Thyroid gland (tissue), 4 donors: Measurements from ENCODE around the gene PRKCI. TPM values are rescaled to one million over a fixed set of nuclear protein-coding genes. Genes with fewer than 3 reads are reported as not detected.
"Not testable (repeated sequence)": the region's sequence is repeated elsewhere in the genome, so short reads cannot be mapped to it uniquely, and the experiment has no call there.

Experiments used
- DNase-seq, 2 donors: peaks; one replicate each; pipeline ENCODE4 v3.0.0-alpha.2; 2019
- H3K27ac ChIP-seq, 3 donors: fragments of 200-600 bp; sonication (generic); 1 replicate in 2 of 3; 2 replicates in 1 of 3; pipeline ENCODE4 v1.5.1; 2016 to 2019; ENCODE audit warnings: mild to moderate bottlenecking in 1 of 3, moderate library complexity in 1 of 3
- H3K27me3 ChIP-seq: fragments of 200-600 bp; sonication (generic); one replicate; pipeline ENCODE4 v1.5.1; 2019
- H3K36me3 ChIP-seq, 2 donors: fragments of 200-600 bp; sonication (generic); one replicate each; pipeline ENCODE4 v1.5.1; 2016 to 2019
- H3K4me1 ChIP-seq, 2 donors: fragments of 200-600 bp; sonication (generic); one replicate each; pipeline ENCODE4 v1.5.1; 2017 to 2019
- H3K4me3 ChIP-seq, 3 donors: fragments of 200-600 bp; sonication (generic); replicated peaks in 1 of 3; 1 replicate in 2 of 3; 2 replicates in 1 of 3; pipeline ENCODE4 v1.5.1; 2016; ENCODE audit warnings: mild to moderate bottlenecking in 1 of 3
- H3K9me3 ChIP-seq: fragments of 200-600 bp; sonication (generic); one replicate; pipeline ENCODE4 v1.5.1; 2017
- POLR2A ChIP-seq, 2 donors: fragments of 450-650 bp; IDR thresholded peaks; one replicate each; pipeline ENCODE4 v1.6.1; 2017; ENCODE audit warnings: antibody characterized with exemption in 2 of 2, mild to moderate bottlenecking in 2 of 2, moderate library complexity in 1 of 2
- WGBS, 2 donors: methylation state at CpG; one replicate each; pipeline ENCODE4 v1.1.5; 2017; 5-methylcytosine and 5-hydroxymethylcytosine counted together
- intact Hi-C: fragments of 100-400 bp; cut with DNase I; formaldehyde crosslinking; loops from one replicate; pipeline ENCODE4 v1.15.1; 2023
- total RNA-seq, 4 donors: library from RNA; depleted of rRNA; stranded (reverse); fragments of >200 nt; gene quantifications; one replicate each; pipeline ENCODE4 v1.2.3, GENCODE V29; 2016
- TF ChIP-seq, protein P1 (sequence below), 6 experiments: fragments of 200-600 bp in 3 of 6; fragments of 450-650 bp in 3 of 6; sonication (generic) in 3 of 6; IDR thresholded peaks; one replicate each; pipeline ENCODE4 v1.5.1; 2016 to 2019; ENCODE audit warnings: antibody characterized with exemption in 6 of 6, mild to moderate bottlenecking in 2 of 6, inconsistent platforms in 1 of 6, moderate library complexity in 1 of 6

PRKCI gene
- total RNA-seq, 4 donors from 2014 or later = 74.9 to 85.0 (median 76.6) TPM

DNA sequence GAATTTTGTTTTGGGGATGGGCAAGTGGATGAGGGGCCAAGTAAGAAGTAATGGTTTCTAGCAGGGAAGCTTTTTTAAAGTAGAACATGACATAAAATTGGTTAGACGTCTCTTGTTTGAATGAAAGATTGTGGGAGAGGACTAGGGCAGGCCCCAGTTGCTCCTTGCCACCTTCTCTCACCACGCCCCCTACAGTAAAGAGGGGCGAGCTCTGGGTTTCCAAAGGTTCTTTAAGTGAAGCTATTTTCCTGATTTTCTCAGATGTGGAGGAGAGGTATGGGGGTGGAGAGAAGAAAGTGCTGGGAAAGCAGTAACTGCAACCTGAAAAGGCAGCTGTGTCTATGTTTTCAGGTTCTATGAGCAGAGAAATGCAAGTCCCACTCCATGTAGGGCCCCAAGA, 102.7 kb downstream of the PRKCI start:
- no peak for DNase-seq
- Histone ChIP-seq H3K4me3 (no peak overlapping the region), H3K9me3 (no peaks in the 10 kb centered on the region), H3K27me3 (no peaks in the 10 kb centered on the region), H3K4me1 (no peaks in the 10 kb centered on the region), H3K27ac (no peak overlapping the region), H3K36me3 (no peaks in the 10 kb centered on the region)
- 84 to 88% methylated on average over 3 of the region's 3 CpGs for WGBS, 2 donors
- no peak for TF ChIP-seq POLR2A (IDR thresholded peaks at IDR 0.05)
- TF ChIP-seq, protein P1, sequence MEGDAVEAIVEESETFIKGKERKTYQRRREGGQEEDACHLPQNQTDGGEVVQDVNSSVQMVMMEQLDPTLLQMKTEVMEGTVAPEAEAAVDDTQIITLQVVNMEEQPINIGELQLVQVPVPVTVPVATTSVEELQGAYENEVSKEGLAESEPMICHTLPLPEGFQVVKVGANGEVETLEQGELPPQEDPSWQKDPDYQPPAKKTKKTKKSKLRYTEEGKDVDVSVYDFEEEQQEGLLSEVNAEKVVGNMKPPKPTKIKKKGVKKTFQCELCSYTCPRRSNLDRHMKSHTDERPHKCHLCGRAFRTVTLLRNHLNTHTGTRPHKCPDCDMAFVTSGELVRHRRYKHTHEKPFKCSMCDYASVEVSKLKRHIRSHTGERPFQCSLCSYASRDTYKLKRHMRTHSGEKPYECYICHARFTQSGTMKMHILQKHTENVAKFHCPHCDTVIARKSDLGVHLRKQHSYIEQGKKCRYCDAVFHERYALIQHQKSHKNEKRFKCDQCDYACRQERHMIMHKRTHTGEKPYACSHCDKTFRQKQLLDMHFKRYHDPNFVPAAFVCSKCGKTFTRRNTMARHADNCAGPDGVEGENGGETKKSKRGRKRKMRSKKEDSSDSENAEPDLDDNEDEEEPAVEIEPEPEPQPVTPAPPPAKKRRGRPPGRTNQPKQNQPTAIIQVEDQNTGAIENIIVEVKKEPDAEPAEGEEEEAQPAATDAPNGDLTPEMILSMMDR (IDR thresholded peaks at IDR 0.05) = no peak
- intact Hi-C loops = no loop called here

DNA sequence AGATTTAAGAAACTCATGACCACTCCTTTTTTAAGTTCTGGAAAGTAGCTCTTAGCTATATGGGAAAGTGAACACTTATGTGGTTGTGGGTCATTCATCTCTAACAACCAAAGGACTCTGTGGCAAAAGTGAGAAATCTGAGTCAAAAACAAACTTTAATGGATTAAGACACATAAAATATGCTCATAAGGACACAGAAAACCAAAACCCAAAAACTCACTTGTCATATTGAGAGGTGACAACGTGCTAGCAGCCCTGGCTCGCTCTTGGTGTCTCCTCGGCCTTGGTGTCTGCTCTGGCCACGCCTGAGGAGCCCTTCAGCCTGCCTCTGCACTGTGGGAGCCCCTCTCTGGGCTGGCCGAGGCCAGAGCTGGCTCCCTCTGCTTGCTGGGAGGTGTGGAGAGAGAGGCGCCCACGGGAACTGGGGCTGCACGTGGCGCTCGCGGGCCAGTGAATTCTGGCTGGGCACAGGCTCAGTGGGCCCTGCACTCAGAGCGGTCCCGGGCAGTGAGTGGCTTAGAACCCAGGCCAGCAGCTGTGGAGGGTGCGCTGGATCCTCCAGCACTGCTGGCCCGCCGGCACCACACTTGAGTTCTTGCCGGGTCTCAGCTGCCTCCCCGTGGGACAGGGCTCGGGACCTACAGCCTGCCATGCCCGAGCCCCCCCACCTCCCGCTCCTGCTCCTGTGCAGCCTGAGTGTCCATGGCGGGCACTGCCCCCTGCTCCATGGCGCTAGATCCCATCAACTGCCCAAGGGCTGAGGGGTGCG, 105.0 kb downstream of the PRKCI start:
- Histone ChIP-seq H3K27ac (no peak overlapping the region), H3K4me1 (no peaks in the 10 kb centered on the region), H3K9me3 (no peaks in the 10 kb centered on the region), H3K27me3 (no peaks in the 10 kb centered on the region), H3K4me3 (no peak overlapping the region), H3K36me3 (no peaks in the 10 kb centered on the region)
- intact Hi-C loops = no loop called here
- WGBS, 2 donors = 88 to 90% methylated on average over 5 to 11 of the region's 24 CpGs
- TF ChIP-seq, protein P1 (IDR thresholded peaks at IDR 0.05) = no peak
- TF ChIP-seq POLR2A (IDR thresholded peaks at IDR 0.05) = no peak
- DNase-seq = no peak

DNA sequence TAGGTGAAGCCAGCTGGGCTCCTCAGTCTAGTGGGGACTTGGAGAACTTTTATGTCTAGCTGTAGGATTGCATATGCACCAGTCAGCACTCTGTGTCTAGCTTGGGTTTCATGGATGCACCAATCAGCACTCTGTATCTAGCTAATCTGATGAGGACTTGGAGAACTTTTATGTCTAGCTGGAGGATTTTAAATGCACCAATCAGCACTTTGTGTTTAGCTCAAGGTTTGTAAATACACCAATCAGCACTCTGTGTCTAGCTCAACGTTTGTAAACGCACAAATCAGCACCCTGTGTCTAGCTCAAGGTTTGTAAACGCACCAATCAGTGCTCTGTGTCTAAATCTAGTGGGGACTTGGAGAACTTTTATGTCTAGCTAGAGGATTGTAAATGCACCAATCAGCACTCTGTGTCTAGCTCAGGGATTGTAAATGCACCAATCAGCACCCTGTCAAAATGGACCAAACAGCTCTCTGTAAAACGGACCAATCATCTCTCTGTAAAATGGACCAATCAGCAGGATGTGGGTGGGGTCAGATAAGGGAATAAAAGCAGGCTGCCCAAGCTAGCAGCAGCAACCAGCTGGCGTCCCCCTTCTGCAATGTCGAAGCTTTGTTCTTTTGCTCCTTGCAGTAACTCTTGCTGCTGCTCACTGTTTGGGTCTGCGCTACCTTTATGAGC, 105.8 kb downstream of the PRKCI start:
- H3K27me3 ChIP-seq, DNase-seq, H3K27ac ChIP-seq, H3K4me1 ChIP-seq, intact Hi-C loops, H3K9me3 ChIP-seq, H3K36me3 ChIP-seq, H3K4me3 ChIP-seq: not testable (repeated sequence)
- WGBS, 2 donors = 93 to 97% methylated on average over 7 of the region's 7 CpGs

DNA sequence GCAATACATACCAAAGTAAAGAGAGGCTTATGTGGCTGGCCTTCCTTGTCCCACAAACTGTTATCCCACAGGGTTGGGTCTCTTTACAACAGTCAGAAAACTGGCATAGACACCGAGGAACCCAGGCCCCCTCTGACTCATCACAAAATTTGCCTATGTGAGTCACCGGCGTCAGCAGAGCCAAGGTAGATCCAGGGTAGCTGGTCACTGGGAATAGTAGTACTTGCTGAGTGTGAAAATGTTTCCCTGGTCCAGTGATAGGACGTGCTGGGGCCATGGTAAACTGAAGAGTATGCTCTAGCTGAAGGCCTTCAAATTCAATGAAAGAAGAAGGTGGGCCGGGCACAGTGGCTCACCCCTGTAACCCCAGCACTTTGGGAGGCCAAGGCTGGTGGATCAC, 108.1 kb downstream of the PRKCI start:
- no peak overlapping the region for H3K27ac ChIP-seq
- no peak for DNase-seq
- H3K36me3 ChIP-seq = no peaks in the 10 kb centered on the region
- H3K9me3 ChIP-seq = no peaks in the 10 kb centered on the region
- no peaks in the 10 kb centered on the region for H3K4me1 ChIP-seq
- TF ChIP-seq POLR2A (IDR thresholded peaks at IDR 0.05) = no peak
- TF ChIP-seq, protein P1 (IDR thresholded peaks at IDR 0.05) = no peak
- intact Hi-C loops = no loop called here
- no peak overlapping the region for H3K4me3 ChIP-seq
- 86 to 95% methylated on average over 5 of the region's 5 CpGs for WGBS, 2 donors
- no peaks in the 10 kb centered on the region for H3K27me3 ChIP-seq

DNA sequence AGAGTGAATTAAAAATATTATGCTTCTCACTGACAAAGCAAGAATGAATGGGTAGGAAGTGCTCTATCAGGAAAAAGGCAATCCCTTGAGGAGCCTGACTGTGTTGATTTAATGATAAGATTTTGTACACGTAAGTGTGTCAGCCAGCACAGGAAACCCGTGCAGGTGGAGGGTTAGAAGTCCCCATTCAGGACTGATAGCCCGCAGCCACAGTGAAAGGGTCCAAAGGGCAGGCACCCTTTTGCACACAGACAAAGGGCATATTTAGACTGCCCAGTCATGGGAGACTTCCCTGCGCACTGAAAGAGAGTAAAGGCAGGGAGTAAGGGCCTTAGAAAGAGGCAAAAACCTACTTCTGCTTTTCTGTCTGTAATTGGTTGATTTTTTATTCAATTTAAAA, 108.9 kb downstream of the PRKCI start:
- no peaks in the 10 kb centered on the region for H3K27me3 ChIP-seq
- TF ChIP-seq, protein P1 (IDR thresholded peaks at IDR 0.05) = no peak
- TF ChIP-seq POLR2A (IDR thresholded peaks at IDR 0.05) = no peak
- H3K27ac ChIP-seq = no peak overlapping the region
- H3K4me3 ChIP-seq = no peak overlapping the region
- intact Hi-C loops = no loop called here
- DNase-seq = no peak
- no peaks in the 10 kb centered on the region for H3K9me3 ChIP-seq
- WGBS, 2 donors = 65 to 77% methylated on average over 4 of the region's 4 CpGs
- H3K4me1 ChIP-seq = no peaks in the 10 kb centered on the region
- H3K36me3 ChIP-seq = no peaks in the 10 kb centered on the region
